T-cell (primary cell): ENCODE results near the gene ARL6IP5. TPM values are rescaled to one million over a fixed set of nuclear protein-coding genes. Genes with fewer than 3 reads are reported as not detected.
A peak's percentile ranks its signal among the peaks of the same experiment; 100 is the strongest.

Source experiments
- ATAC-seq, 4 experiments: fragments of 200-7000 bp in 3 of 4; fragments of 150-1000 bp in 1 of 4; cut with Tn5 transposase; replicated peaks in 1 of 4; 1 replicate in 3 of 4; 2 replicates in 1 of 4; pipeline ENCODE4 v1.10.0; 2021; ENCODE audit warnings: moderate library complexity in 3 of 4, mild to moderate bottlenecking in 2 of 4, moderate number of reproducible peaks in 1 of 4
- CTCF ChIA-PET, 2 donors: fragments of 300-600 bp; sonication (Branson Sonifier 250); formaldehyde crosslinking; loops; one replicate each; lab custom pipeline; 2022; ENCODE audit warnings: antibody characterized with exemption in 2 of 2; lab: Charles Lee
- POLR2A ChIA-PET, 2 donors: fragments of 300-600 bp; sonication (Branson Sonifier 250); formaldehyde crosslinking; loops; one replicate each; lab custom pipeline; 2022; ENCODE audit warnings: antibody characterized with exemption in 2 of 2; lab: Charles Lee
- DNase-seq, 35 experiments: peaks; one replicate each; pipeline versions ENCODE4 v3.0.0 to v3.0.0-alpha.2; 2013 to 2023
- H3K27ac ChIP-seq: one replicate; pipeline ENCODE4 v1.5.1; 2013; ENCODE audit warnings: low read length
- H3K27me3 ChIP-seq, 2 experiments: replicated peaks in 1 of 2; 1 replicate in 1 of 2; 2 replicates in 1 of 2; pipeline versions ENCODE4 v1.6.1 to v1.7.0; 2013; ENCODE audit warnings: low read length in 1 of 2, mixed read lengths in 1 of 2; ENCODE audit not compliant: control insufficient read depth in 2 of 2, insufficient read depth in 2 of 2; ENCODE audit errors: extremely low read depth in 1 of 2
- H3K36me3 ChIP-seq, 2 donors: 1 replicate in 1 of 2; 2 replicates in 1 of 2; pipeline versions ENCODE4 v1.6.1 to v1.7.0; 2013; ENCODE audit warnings: low read length in 1 of 2; ENCODE audit not compliant: control insufficient read depth in 2 of 2, insufficient read depth in 1 of 2; ENCODE audit errors: extremely low read depth in 1 of 2
- H3K4me1 ChIP-seq, 2 experiments: 1 replicate in 1 of 2; 2 replicates in 1 of 2; pipeline versions ENCODE4 v1.6.1 to v1.7.0; 2013; ENCODE audit warnings: low read length in 2 of 2, mixed read lengths in 1 of 2; ENCODE audit not compliant: insufficient read depth in 2 of 2, control insufficient read depth in 1 of 2; ENCODE audit errors: extremely low read depth in 1 of 2
- H3K4me3 ChIP-seq, 2 donors: 1 replicate in 1 of 2; 2 replicates in 1 of 2; pipeline versions ENCODE4 v1.5.1 to v1.7.0; 2013; ENCODE audit warnings: mild to moderate bottlenecking in 2 of 2, low read length in 1 of 2, moderate library complexity in 1 of 2; ENCODE audit not compliant: control insufficient read depth in 1 of 2; ENCODE audit errors: extremely low read depth in 1 of 2
- H3K9me3 ChIP-seq: 2 replicates; pipeline ENCODE4 v1.7.0; 2013
- H3K27ac Mint-ChIP-seq, 2 donors: one replicate each; pipeline ENCODE4 v1.8.0; 2020 to 2021; ENCODE audit warnings: mild to moderate bottlenecking in 2 of 2, mixed read lengths in 2 of 2
- H3K27me3 Mint-ChIP-seq, 2 donors: one replicate each; pipeline ENCODE4 v1.8.0; 2021 to 2022; ENCODE audit warnings: mixed read lengths in 2 of 2
- H3K36me3 Mint-ChIP-seq: one replicate; pipeline ENCODE4 v1.8.0; 2021; ENCODE audit warnings: mixed read lengths
- H3K4me1 Mint-ChIP-seq, 3 donors: one replicate each; pipeline ENCODE4 v1.8.0; 2020 to 2022; ENCODE audit warnings: mixed read lengths in 3 of 3, mild to moderate bottlenecking in 1 of 3
- H3K4me3 Mint-ChIP-seq, 3 donors: one replicate each; pipeline ENCODE4 v1.8.0; 2020 to 2022; ENCODE audit warnings: mild to moderate bottlenecking in 3 of 3, mixed read lengths in 3 of 3, moderate library complexity in 3 of 3
- H3K9me3 Mint-ChIP-seq, 3 donors: one replicate each; pipeline ENCODE4 v1.8.0; 2020 to 2022; ENCODE audit warnings: mixed read lengths in 3 of 3
- WGBS: methylation state at CpG from one replicate; pipeline ENCODE4 v1.1.5; 2013; ENCODE audit warnings: missing lambda C conversion rate; ENCODE audit not compliant: insufficient coverage; 5-methylcytosine and 5-hydroxymethylcytosine counted together
- total RNA-seq, 35 experiments: library from RNA in 6 of 35; stranded (reverse) in 6 of 35; fragments of 120-200 nt in 1 of 35; gene quantifications; one replicate each; pipeline versions ENCODE4 v1.2.1 to v1.2.4 and lab custom pipeline; 2013 to 2026

The ARL6IP5 gene
- total RNA-seq, 5 donors from 2014 or later (not counting 1 experiment from before 2014, with no cell fraction given): 106 to 135 (median 127) TPM

DNA sequence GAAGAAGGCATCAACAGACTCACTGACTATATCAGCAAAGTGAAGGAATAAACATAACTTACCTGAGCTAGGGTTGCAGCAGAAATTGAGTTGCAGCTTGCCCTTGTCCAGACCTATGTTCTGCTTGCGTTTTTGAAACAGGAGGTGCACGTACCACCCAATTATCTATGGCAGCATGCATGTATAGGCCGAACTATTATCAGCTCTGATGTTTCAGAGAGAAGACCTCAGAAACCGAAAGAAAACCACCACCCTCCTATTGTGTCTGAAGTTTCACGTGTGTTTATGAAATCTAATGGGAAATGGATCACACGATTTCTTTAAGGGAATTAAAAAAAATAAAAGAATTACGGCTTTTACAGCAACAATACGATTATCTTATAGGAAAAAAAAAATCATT, 19.8 kb downstream of the ARL6IP5 start:
- Mint-ChIP-seq H3K36me3 (peaks cover 45% of the 10 kb centered on the region), H3K27me3 (no peaks in the 10 kb centered on the region), H3K4me1 (peaks cover 51 to 55% (median 54%) of the 10 kb centered on the region in 3 donors), H3K9me3 (no peaks in the 10 kb centered on the region), H3K27ac (peak overlapping the region in 1 of 2 donors; percentile 89), H3K4me3 (peak overlapping the region in 1 of 3 donors; percentile 38)
- WGBS: 82% methylated on average over 2 of the region's 8 CpGs
- Histone ChIP-seq H3K4me3 (no peak overlapping the region), H3K36me3 (peaks cover 0 to 49% of the 10 kb centered on the region in 2 donors), H3K27ac (no peak overlapping the region), H3K4me1 (peaks cover 4 to 12% of the 10 kb centered on the region in 2 experiments), H3K9me3 (no peaks in the 10 kb centered on the region), H3K27me3 (no peaks in the 10 kb centered on the region)
- ChIA-PET CTCF (interaction anchor here (0.6 to 1.2 kb wide), 5 partner anchors 8 to 109 kb away, joined by 3 to 7 read pairs (median 4); no protein-coding TSS in a partner anchor), POLR2A (interaction anchor here in 1 of 2 donors (0.5 to 0.6 kb wide), 2 partner anchors 8 to 54 kb away, joined by 3 to 14 read pairs; no protein-coding TSS in a partner anchor)
- no peak for ATAC-seq
- no peak for DNase-seq

DNA sequence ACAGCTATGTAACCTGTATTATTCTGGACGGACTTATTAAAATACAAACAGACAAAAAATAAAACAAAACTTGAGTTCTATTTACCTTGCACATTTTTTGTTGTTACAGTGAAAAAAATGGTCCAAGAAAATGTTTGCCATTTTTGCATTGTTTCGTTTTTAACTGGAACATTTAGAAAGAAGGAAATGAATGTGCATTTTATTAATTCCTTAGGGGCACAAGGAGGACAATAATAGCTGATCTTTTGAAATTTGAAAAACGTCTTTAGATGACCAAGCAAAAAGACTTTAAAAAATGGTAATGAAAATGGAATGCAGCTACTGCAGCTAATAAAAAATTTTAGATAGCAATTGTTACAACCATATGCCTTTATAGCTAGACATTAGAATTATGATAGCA, 20.6 kb downstream of the ARL6IP5 start:
- peaks cover 0 to 45% of the 10 kb centered on the region in 2 donors for H3K36me3 ChIP-seq
- ChIA-PET CTCF (interaction anchor here (1.2 to 2.7 kb wide), 3 partner anchors 9 to 201 kb away, joined by 3 to 12 read pairs (median 3); no protein-coding TSS in a partner anchor), POLR2A (no interaction called here)
- no peak overlapping the region for H3K4me3 ChIP-seq
- no peaks in the 10 kb centered on the region for H3K27me3 ChIP-seq
- no peak for DNase-seq
- WGBS: no CpG with 5 or more reads among the region's 3 CpGs
- no peak overlapping the region for H3K4me3 Mint-ChIP-seq
- H3K36me3 Mint-ChIP-seq: peaks cover 41% of the 10 kb centered on the region
- peaks cover 4 to 8% of the 10 kb centered on the region in 2 experiments for H3K4me1 ChIP-seq
- peak overlapping the region in 1 of 2 donors; percentile 36 for H3K27ac Mint-ChIP-seq
- H3K27ac ChIP-seq: no peak overlapping the region
- H3K27me3 Mint-ChIP-seq: no peaks in the 10 kb centered on the region
- H3K9me3 ChIP-seq: no peaks in the 10 kb centered on the region
- H3K4me1 Mint-ChIP-seq: peaks cover 44 to 49% (median 47%) of the 10 kb centered on the region in 3 donors
- no peaks in the 10 kb centered on the region for H3K9me3 Mint-ChIP-seq
- ATAC-seq: no peak

DNA sequence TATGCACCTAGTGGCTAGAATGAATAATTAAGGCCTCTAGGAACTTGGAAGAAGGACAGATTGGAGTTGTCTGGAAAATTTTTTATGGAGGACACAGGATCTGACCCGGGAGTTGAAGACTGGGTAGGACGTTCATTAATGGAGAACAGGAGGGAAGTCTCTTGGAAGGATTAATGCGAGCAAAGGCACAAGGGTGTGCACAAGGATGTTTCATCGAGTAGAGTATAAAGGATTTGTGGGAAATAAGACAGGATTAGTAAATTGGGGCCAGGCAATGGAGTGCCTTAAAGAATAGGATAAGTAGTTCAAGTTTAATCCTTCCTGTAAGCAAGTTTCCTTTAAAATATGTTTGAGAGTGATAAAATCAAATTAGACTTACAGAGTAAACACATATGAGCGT, 23.1 kb downstream of the ARL6IP5 start:
- Mint-ChIP-seq H3K36me3 (peaks cover 24% of the 10 kb centered on the region), H3K27ac (peak overlapping the region; percentile 4 to 49), H3K4me1 (peaks cover 27 to 35% (median 32%) of the 10 kb centered on the region in 3 donors), H3K4me3 (no peak overlapping the region), H3K27me3 (no peaks in the 10 kb centered on the region), H3K9me3 (no peaks in the 10 kb centered on the region)
- ChIA-PET POLR2A (interaction anchor here in 1 of 2 donors (0.5 to 1.7 kb wide), 2 partner anchors 13 to 1674 kb away, joined by 3 to 5 read pairs; no protein-coding TSS in a partner anchor), CTCF (interaction anchor here (0.6 to 2.7 kb wide), 4 partner anchors 13 to 32 kb away, joined by 3 to 12 read pairs (median 4); partner anchors contain the start of gene ARL6IP5 (in 1 of the 2))
- Histone ChIP-seq H3K27me3 (no peaks in the 10 kb centered on the region), H3K4me3 (no peak overlapping the region), H3K4me1 (peaks cover 0 to 2% of the 10 kb centered on the region in 2 experiments), H3K9me3 (no peaks in the 10 kb centered on the region), H3K27ac (no peak overlapping the region), H3K36me3 (peaks cover 0 to 32% of the 10 kb centered on the region in 2 donors)
- ATAC-seq (no peak), DNase-seq (no peak)
- WGBS: 93% methylated on average over 3 of the region's 5 CpGs

DNA sequence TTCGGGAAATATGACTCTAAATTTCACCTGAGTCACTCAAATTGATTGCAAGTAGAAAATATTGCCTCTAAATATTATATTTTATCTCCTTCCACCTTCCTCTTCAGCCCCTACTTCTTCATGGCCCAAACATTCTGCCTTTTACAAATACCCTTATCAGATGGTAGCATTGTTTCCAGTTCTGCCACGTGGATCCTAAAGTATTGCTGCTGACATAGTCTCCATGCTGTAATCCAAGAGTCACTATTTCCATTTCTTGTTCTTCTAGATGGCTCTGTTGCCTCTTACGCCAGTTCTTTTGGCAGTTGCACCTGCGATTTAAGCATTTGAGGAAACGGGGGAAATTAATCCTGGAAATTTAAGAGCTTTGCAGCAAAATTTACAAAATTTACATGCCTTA, 24.1 kb downstream of the ARL6IP5 start:
- no peaks in the 10 kb centered on the region for H3K9me3 Mint-ChIP-seq
- Histone ChIP-seq H3K27ac (no peak overlapping the region), H3K4me1 (peaks cover 0 to 2% of the 10 kb centered on the region in 2 experiments), H3K36me3 (peaks cover 0 to 22% of the 10 kb centered on the region in 2 donors), H3K4me3 (no peak overlapping the region), H3K9me3 (no peaks in the 10 kb centered on the region), H3K27me3 (no peaks in the 10 kb centered on the region)
- no peak for DNase-seq
- ChIA-PET CTCF (interaction anchor here in 1 of 2 donors (1.6 kb wide), 1 partner anchor 14 kb away, joined by 4 read pairs; no protein-coding TSS in a partner anchor), POLR2A (interaction anchor here in 1 of 2 donors (0.7 kb wide), 1 partner anchor 91 kb away, joined by 3 read pairs; no protein-coding TSS in a partner anchor)
- peaks cover 16% of the 10 kb centered on the region for H3K36me3 Mint-ChIP-seq
- no peak overlapping the region for H3K4me3 Mint-ChIP-seq
- no peak for ATAC-seq
- 36% methylated on average over 1 of the region's 5 CpGs for WGBS
- H3K27me3 Mint-ChIP-seq: no peaks in the 10 kb centered on the region
- peaks cover 18 to 27% (median 22%) of the 10 kb centered on the region in 3 donors for H3K4me1 Mint-ChIP-seq
- H3K27ac Mint-ChIP-seq: peak overlapping the region; percentile 32 to 49

DNA sequence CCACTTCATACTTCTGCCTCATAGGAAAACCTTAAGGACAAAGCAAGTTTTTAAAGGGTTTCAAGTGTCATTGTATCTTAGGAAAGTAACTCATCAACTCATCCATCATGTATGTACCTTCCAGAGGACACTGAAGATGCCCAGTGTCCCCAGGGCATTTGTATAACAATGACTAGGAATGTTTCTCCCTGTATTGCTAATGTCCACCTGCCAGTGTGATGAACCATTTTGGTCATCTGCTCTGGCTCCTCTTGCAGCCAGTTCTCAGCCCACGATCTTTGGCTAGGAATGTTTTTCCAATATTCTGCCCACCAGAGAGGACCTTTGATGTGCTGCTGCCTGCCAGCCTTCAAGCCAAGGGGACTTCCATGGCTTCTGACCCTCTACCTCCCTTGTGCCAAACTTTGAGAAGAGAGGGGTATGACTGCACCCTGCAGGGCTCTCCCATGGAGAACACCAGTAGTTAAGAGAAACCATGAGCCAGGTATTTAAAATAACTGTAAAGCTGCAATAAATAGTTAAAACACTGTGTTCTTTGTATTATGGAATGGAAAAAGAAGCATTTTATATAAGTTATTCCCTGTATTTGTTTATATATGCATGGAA, 26.3 kb downstream of the ARL6IP5 start:
- Mint-ChIP-seq H3K4me3 (no peak overlapping the region), H3K9me3 (no peaks in the 10 kb centered on the region), H3K27ac (peak overlapping the region in 1 of 2 donors; percentile 12), H3K27me3 (no peaks in the 10 kb centered on the region), H3K4me1 (peaks cover 5 to 11% (median 10%) of the 10 kb centered on the region in 3 donors), H3K36me3 (peaks cover under 1% of the 10 kb centered on the region)
- Histone ChIP-seq H3K27ac (no peak overlapping the region), H3K9me3 (no peaks in the 10 kb centered on the region), H3K4me1 (no peaks in the 10 kb centered on the region), H3K4me3 (no peak overlapping the region), H3K36me3 (peaks cover 0 to 1% of the 10 kb centered on the region in 2 donors), H3K27me3 (no peaks in the 10 kb centered on the region)
- ChIA-PET CTCF (no interaction called here), POLR2A (no interaction called here)
- 89% methylated on average over 1 of the region's 1 CpG for WGBS
- no peak for ATAC-seq
- no peak for DNase-seq

DNA sequence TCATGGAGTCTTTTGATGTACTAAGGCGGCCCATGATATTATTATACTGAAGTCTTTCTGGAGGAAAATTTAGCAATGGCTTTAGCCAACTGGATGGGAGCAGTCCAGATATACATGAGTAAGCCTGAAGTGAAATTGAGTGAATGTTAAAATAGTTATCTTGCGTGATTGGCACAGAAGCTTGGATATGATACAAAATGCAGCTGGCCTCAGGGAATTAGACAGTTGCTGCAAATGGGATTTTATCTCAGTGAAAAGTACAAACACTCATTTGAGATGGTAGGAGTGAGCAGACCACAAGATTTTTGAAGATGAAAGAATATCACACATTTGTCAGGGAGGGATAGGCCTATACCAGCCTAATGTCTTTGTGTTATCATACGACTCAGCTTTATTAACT, 28.8 kb downstream of the ARL6IP5 start:
- POLR2A ChIA-PET: no interaction called here

More for the DNA sequence above, 28.8 kb downstream of the ARL6IP5 start:
- Histone ChIP-seq H3K36me3 (no peaks in the 10 kb centered on the region), H3K4me1 (no peaks in the 10 kb centered on the region), H3K9me3 (no peaks in the 10 kb centered on the region), H3K27me3 (no peaks in the 10 kb centered on the region), H3K27ac (no peak overlapping the region), H3K4me3 (no peak overlapping the region)
- DNase-seq (no peak), ATAC-seq (no peak)
- H3K27ac Mint-ChIP-seq: no peak overlapping the region
- no peaks in the 10 kb centered on the region for H3K9me3 Mint-ChIP-seq
- no peaks in the 10 kb centered on the region for H3K27me3 Mint-ChIP-seq
- no peaks in the 10 kb centered on the region for H3K36me3 Mint-ChIP-seq
- CTCF ChIA-PET: interaction anchor here in 1 of 2 donors (0.6 kb wide), 1 partner anchor 1666 kb away, joined by 3 read pairs; no protein-coding TSS in a partner anchor
- 100% methylated on average over 2 of the region's 3 CpGs for WGBS
- no peak overlapping the region for H3K4me3 Mint-ChIP-seq
- H3K4me1 Mint-ChIP-seq: peaks cover 0 to 9% (median 2%) of the 10 kb centered on the region in 3 donors
